Measurements from ENCODE around the gene GRAP2. TPM values are rescaled to one million over a fixed set of nuclear protein-coding genes. Genes with fewer than 3 reads are reported as not detected.

The GRAP2 gene
- polyA plus RNA-seq, 1 donor = 1.8 TPM

DNA sequence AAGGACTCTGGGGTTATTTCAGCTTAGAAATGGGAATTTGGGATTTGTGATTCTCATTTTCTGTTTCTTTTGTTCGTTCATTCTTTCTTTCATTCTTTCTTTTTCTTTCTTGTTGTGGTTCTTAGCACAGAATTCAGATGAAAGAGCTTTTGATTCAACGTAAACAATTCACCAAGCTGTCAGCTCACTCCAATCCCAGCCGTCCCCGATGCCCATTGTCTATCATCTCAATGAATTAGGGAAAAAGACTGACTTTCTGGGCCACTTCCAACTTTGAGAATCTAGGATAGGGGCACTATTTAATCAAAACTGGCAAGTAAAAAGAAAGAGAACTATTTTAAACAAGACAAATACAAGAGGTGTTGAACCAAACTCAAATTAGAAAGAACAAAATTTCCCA, 34.2 kb downstream of the GRAP2 start:
- no peak overlapping the region for H3K27ac ChIP-seq (ENCODE audit: low read length)
- H3K4me3 ChIP-seq (ENCODE audit: low read length) = no peak overlapping the region
- 90% methylated on average over 2 of the region's 4 CpGs for WGBS (ENCODE audit: insufficient coverage, low lambda C conversion rate)
- DNase-seq = no peak
- no peaks in the 10 kb centered on the region for H3K4me1 ChIP-seq (ENCODE audit: control insufficient read depth, insufficient read depth, low read length)
- no peaks in the 10 kb centered on the region for H3K27me3 ChIP-seq (ENCODE audit: control insufficient read depth, insufficient read depth, low read length)
- no peaks in the 10 kb centered on the region for H3K9me3 ChIP-seq (ENCODE audit: control insufficient read depth, low read depth, low read length)
- no peaks in the 10 kb centered on the region for H3K36me3 ChIP-seq (ENCODE audit: control insufficient read depth, insufficient read depth, low read length)

- 86% methylated on average over 1 of the region's 6 CpGs for WGBS (ENCODE audit: insufficient coverage, low lambda C conversion rate)
- H3K27ac ChIP-seq (ENCODE audit: low read length) = no peak overlapping the region
- no peaks in the 10 kb centered on the region for H3K4me1 ChIP-seq (ENCODE audit: control insufficient read depth, insufficient read depth, low read length)
- no peaks in the 10 kb centered on the region for H3K36me3 ChIP-seq (ENCODE audit: control insufficient read depth, insufficient read depth, low read length)
- H3K9me3 ChIP-seq (ENCODE audit: control insufficient read depth, low read depth, low read length) = no peaks in the 10 kb centered on the region
- DNase-seq = no peak
- H3K27me3 ChIP-seq (ENCODE audit: control insufficient read depth, insufficient read depth, low read length) = no peaks in the 10 kb centered on the region
- H3K4me3 ChIP-seq (ENCODE audit: low read length) = no peak overlapping the region
These were observed 34.7 kb downstream of the GRAP2 start for GRCh38 chr22:39935612-39936011.

DNA sequence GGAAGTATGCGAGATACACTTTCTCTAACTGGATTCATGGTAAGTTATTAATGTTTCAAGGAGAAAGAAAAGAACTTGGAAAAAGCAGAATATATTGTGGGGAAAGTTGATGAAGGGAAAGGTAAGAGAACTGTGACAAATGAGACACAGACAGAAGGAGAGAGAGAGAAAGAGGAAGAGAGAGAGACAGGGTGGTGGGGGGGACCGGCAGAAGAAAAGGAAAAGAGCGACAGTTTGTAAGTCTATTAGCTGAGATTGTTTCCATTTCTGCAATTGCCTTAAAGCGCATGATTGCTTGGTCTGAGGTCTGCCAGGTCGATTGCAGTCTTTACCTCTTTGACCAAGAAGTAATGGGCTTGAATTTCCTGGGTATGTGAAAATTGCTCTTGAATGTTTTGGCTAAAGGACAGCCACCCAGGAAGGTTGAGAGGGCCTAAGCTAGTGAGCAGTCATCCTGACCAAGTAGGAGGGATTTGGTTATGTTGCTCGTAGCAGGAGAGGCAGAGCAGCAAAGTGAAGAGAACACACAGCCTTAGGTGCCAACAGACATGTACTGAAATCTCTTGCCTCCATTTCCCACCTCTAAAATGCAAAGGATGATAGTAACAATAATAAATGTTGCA, 35.8 kb downstream of the GRAP2 start:
- no peaks in the 10 kb centered on the region for H3K9me3 ChIP-seq (ENCODE audit: control insufficient read depth, low read depth, low read length)
- H3K4me3 ChIP-seq (ENCODE audit: low read length) = no peak overlapping the region
- no peaks in the 10 kb centered on the region for H3K36me3 ChIP-seq (ENCODE audit: control insufficient read depth, insufficient read depth, low read length)
- no peak for DNase-seq
- WGBS (ENCODE audit: insufficient coverage, low lambda C conversion rate) = 100% methylated on average over 2 of the region's 6 CpGs
- H3K27ac ChIP-seq (ENCODE audit: low read length) = no peak overlapping the region
- no peaks in the 10 kb centered on the region for H3K4me1 ChIP-seq (ENCODE audit: control insufficient read depth, insufficient read depth, low read length)
- no peaks in the 10 kb centered on the region for H3K27me3 ChIP-seq (ENCODE audit: control insufficient read depth, insufficient read depth, low read length)

DNA sequence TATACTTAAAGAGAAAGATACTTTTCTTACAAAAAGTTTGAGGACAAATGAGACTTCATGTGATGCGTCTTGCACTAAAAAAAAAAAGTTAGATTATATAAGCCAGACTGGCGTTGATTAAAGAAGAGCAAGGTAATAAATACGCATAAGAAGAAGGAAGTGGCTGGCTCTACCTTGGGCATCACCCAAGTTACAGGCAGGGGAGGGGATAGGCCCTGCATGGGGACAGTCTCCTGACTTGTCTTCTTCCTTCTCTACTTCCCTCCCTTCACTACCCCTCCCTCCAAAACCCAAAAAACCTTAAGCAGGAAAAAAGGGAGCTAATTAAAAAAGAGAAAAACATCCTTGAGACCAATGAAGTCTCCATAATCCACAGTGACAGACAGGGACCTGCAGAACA, 37.0 kb downstream of the GRAP2 start:
- WGBS (ENCODE audit: insufficient coverage, low lambda C conversion rate) = 76% methylated on average over 3 of the region's 3 CpGs
- H3K4me1 ChIP-seq (ENCODE audit: control insufficient read depth, insufficient read depth, low read length) = no peaks in the 10 kb centered on the region
- H3K36me3 ChIP-seq (ENCODE audit: control insufficient read depth, insufficient read depth, low read length) = no peaks in the 10 kb centered on the region
- no peaks in the 10 kb centered on the region for H3K9me3 ChIP-seq (ENCODE audit: control insufficient read depth, low read depth, low read length)
- DNase-seq = no peak
- no peak overlapping the region for H3K27ac ChIP-seq (ENCODE audit: low read length)
- H3K4me3 ChIP-seq (ENCODE audit: low read length) = no peak overlapping the region
- H3K27me3 ChIP-seq (ENCODE audit: control insufficient read depth, insufficient read depth, low read length) = no peaks in the 10 kb centered on the region

DNA sequence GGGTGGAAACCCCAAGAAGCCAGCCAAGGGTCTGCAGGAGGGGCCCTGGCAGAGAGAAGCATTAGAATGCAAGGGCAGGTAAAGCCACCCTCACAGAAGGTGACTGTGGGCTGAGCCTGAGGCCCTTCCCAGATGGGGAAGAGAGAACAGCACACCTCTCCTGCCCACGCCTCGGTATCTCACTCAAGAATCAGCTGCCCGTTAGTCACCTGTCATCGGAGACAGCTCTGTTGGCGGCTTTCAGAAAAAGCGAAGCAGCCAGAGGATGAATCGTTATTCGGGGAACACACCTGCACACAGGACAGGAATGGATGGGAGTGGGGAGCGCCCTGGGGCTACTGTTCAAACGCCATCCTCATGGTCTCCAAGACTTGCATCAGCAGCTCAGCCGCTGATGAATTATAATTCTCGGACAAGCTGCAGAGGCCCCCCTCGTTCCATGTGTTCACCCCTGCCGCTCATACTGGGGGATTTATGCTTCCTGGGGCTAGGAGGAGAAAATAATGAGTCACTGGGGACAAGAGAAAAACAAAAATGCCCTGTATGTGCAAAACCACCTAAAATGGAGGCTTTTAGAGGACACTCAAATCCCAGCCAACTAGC, 37.7 kb downstream of the GRAP2 start:
- Histone ChIP-seq H3K27ac (ENCODE audit: low read length) (no peak overlapping the region), H3K36me3 (ENCODE audit: control insufficient read depth, insufficient read depth, low read length) (no peaks in the 10 kb centered on the region), H3K9me3 (ENCODE audit: control insufficient read depth, low read depth, low read length) (no peaks in the 10 kb centered on the region), H3K4me3 (ENCODE audit: low read length) (no peak overlapping the region), H3K27me3 (ENCODE audit: control insufficient read depth, insufficient read depth, low read length) (no peaks in the 10 kb centered on the region), H3K4me1 (ENCODE audit: control insufficient read depth, insufficient read depth, low read length) (no peaks in the 10 kb centered on the region)
- no CpG with 5 or more reads among the region's 14 CpGs for WGBS (ENCODE audit: insufficient coverage, low lambda C conversion rate)
- DNase-seq = no peak

DNA sequence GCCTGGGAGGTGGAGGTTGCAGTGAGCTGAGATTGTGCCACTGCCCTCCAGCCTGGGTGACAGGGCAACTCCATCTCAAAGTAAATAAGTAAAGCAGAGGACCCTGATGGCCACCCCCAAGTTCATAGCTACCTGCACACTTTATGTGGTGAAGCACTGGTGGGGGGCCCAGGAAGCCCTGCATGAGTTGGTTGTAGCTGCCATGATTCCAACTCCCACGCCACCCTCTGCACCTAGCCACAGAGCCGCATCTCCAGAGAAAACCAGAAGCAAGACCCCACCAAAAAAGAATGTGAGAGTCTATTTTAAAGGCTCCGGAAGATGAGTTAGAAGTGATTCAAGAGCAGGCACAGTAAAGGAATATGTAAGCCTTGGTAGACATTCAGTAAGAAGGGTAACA, 38.9 kb downstream of the GRAP2 start:
- H3K27me3 ChIP-seq (ENCODE audit: control insufficient read depth, insufficient read depth, low read length) = no peaks in the 10 kb centered on the region
- no peak overlapping the region for H3K27ac ChIP-seq (ENCODE audit: low read length)
- no peaks in the 10 kb centered on the region for H3K36me3 ChIP-seq (ENCODE audit: control insufficient read depth, insufficient read depth, low read length)
- H3K4me3 ChIP-seq (ENCODE audit: low read length) = no peak overlapping the region
- no peaks in the 10 kb centered on the region for H3K4me1 ChIP-seq (ENCODE audit: control insufficient read depth, insufficient read depth, low read length)
- WGBS (ENCODE audit: insufficient coverage, low lambda C conversion rate) = no CpG with 5 or more reads among the region's 3 CpGs
- no peak for DNase-seq
- H3K9me3 ChIP-seq (ENCODE audit: control insufficient read depth, low read depth, low read length) = no peaks in the 10 kb centered on the region

DNA sequence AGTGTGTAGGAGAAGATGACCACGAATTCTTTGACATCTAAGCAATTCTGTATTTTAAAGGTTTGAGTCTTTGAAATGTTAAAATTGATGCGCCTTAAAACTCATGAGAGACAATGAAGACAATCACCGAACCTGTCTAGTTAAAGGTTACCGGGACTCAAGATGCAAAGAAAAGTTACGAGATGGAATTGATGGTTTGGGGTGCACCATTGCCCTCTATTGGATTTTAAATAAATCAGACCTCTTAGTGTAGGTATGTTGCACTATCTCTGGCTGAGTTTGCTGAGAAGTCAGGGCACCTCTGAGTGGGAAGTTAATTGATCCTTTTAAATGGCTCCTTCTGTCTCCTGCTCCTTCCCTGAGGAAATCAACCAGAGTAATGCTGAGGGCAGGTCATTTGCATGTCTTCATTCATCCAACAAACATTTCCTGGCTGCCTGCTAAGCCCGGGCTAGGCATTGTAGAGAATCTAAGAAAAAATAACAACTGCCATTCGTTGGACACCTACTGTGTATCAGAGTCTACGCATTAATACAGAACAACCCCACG, 39.9 kb downstream of the GRAP2 start:
- H3K27me3 ChIP-seq (ENCODE audit: control insufficient read depth, insufficient read depth, low read length) = no peaks in the 10 kb centered on the region
- H3K36me3 ChIP-seq (ENCODE audit: control insufficient read depth, insufficient read depth, low read length) = no peaks in the 10 kb centered on the region
- no peak overlapping the region for H3K27ac ChIP-seq (ENCODE audit: low read length)
- no peak for DNase-seq
- H3K9me3 ChIP-seq (ENCODE audit: control insufficient read depth, low read depth, low read length) = no peaks in the 10 kb centered on the region
- 81% methylated on average over 3 of the region's 9 CpGs for WGBS (ENCODE audit: insufficient coverage, low lambda C conversion rate)
- no peaks in the 10 kb centered on the region for H3K4me1 ChIP-seq (ENCODE audit: control insufficient read depth, insufficient read depth, low read length)
- no peak overlapping the region for H3K4me3 ChIP-seq (ENCODE audit: low read length)

- WGBS (ENCODE audit: insufficient coverage, low lambda C conversion rate) = no CpG with 5 or more reads among the region's 2 CpGs
- Histone ChIP-seq H3K4me3 (ENCODE audit: low read length) (no peak overlapping the region), H3K4me1 (ENCODE audit: control insufficient read depth, insufficient read depth, low read length) (peaks cover 3% of the 10 kb centered on the region), H3K36me3 (ENCODE audit: control insufficient read depth, insufficient read depth, low read length) (no peaks in the 10 kb centered on the region), H3K27me3 (ENCODE audit: control insufficient read depth, insufficient read depth, low read length) (no peaks in the 10 kb centered on the region), H3K9me3 (ENCODE audit: control insufficient read depth, low read depth, low read length) (no peaks in the 10 kb centered on the region), H3K27ac (ENCODE audit: low read length) (no peak overlapping the region)
- DNase-seq = no peak
These were observed 40.7 kb downstream of the GRAP2 start for GRCh38 chr22:39941601-39942000.

GRCh38 chr22:39942439-39943230, 41.8 kb downstream of the GRAP2 start:
- DNase-seq = no peak
- Histone ChIP-seq H3K4me1 (ENCODE audit: control insufficient read depth, insufficient read depth, low read length) (peaks cover 13% of the 10 kb centered on the region), H3K9me3 (ENCODE audit: control insufficient read depth, low read depth, low read length) (no peaks in the 10 kb centered on the region), H3K27me3 (ENCODE audit: control insufficient read depth, insufficient read depth, low read length) (no peaks in the 10 kb centered on the region), H3K4me3 (ENCODE audit: low read length) (no peak overlapping the region), H3K36me3 (ENCODE audit: control insufficient read depth, insufficient read depth, low read length) (no peaks in the 10 kb centered on the region), H3K27ac (ENCODE audit: low read length) (no peak overlapping the region)
- WGBS (ENCODE audit: insufficient coverage, low lambda C conversion rate) = 93% methylated on average over 2 of the region's 8 CpGs

DNA sequence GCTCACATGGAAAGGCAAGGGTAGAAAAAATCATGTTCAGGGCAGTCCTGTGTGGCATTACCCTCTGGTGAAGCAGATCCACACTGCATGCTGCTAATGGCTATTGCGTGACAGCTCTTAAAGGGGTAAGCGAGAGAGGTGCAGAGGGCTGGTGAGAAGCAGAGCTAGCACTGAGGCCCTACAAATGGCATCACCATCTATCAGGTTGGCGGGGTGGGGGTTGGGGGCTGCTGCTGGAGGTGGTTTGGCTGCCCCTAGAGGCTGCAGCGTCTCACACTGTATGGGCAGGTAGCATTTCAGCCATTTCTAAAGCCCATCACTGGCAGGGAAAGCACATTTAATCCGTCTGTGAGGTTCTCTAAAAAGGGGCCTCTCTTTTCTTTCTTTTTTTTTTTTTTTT, 42.5 kb downstream of the GRAP2 start:
- WGBS (ENCODE audit: insufficient coverage, low lambda C conversion rate) = no CpG with 5 or more reads among the region's 5 CpGs
- H3K4me1 ChIP-seq (ENCODE audit: control insufficient read depth, insufficient read depth, low read length) = peaks cover 13% of the 10 kb centered on the region
- no peaks in the 10 kb centered on the region for H3K9me3 ChIP-seq (ENCODE audit: control insufficient read depth, low read depth, low read length)
- no peaks in the 10 kb centered on the region for H3K36me3 ChIP-seq (ENCODE audit: control insufficient read depth, insufficient read depth, low read length)
- H3K27ac ChIP-seq (ENCODE audit: low read length) = no peak overlapping the region
- no peak for DNase-seq
- no peaks in the 10 kb centered on the region for H3K27me3 ChIP-seq (ENCODE audit: control insufficient read depth, insufficient read depth, low read length)
- no peak overlapping the region for H3K4me3 ChIP-seq (ENCODE audit: low read length)
